ENCODE data around the gene PDE11A. TPM values are rescaled to one million over a fixed set of nuclear protein-coding genes. Genes with fewer than 3 reads are reported as not detected.
A peak's percentile ranks its signal among the peaks of the same experiment; 100 is the strongest.

PDE11A gene
- total RNA-seq, 4 donors from 2014 or later, result 0.12 TPM; not detected in 3

DNA sequence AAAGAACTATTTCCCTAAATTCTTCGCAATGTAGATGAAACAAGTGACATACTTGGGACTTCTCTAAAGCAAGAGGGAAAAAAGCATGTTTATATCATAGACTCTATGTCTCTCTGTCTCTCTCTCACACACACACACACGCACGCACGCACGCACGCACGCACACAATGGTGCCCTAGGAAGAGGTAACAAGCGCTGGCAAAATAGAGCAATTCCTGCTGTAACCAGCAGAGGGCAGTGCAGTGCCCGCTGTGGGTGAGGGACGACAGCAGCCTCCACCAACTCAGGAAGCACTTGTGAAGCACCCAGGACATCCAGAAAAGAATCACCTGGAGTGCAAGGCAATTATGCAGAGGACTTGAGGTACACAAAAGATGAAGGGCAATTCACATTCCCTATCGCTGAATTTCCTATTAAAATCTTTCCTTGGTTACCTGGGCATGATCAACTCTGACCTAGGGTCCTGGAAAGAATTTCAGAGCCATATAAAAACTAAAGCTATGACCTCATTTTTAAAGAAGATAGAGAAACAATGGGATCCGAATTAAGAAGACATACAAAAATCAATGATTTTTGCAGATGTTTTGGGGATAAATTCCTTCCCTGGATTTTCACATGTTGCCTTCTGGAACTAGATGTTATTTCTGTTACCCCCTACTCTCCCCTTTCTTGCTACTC, 166.4 kb downstream of the PDE11A start:
- peak in 5 of 6 experiments; percentile 58 to 69 (median 59) for TF ChIP-seq CTCF (IDR thresholded peaks at IDR 0.05)
- TF ChIP-seq POLR2A (IDR thresholded peaks at IDR 0.05), result no peak
- H3K27ac ChIP-seq, result no peak overlapping the region
- no peak overlapping the region for H3K4me3 ChIP-seq
- no peak for DNase-seq
- H3K36me3 ChIP-seq, result no peaks in the 10 kb centered on the region
- 26 to 27% methylated on average over 11 of the region's 12 CpGs for WGBS, 2 donors
- H3K9me3 ChIP-seq, result no peaks in the 10 kb centered on the region
- intact Hi-C loops (cut with DNase I), result no loop called here
- H3K4me1 ChIP-seq, result peaks cover 0 to 6% (median 0%) of the 10 kb centered on the region in 3 donors
- H3K27me3 ChIP-seq, result no peaks in the 10 kb centered on the region

- Histone ChIP-seq H3K4me1 (peaks cover 0 to 6% (median 0%) of the 10 kb centered on the region in 3 donors), H3K9me3 (no peaks in the 10 kb centered on the region), H3K27me3 (no peaks in the 10 kb centered on the region), H3K4me3 (no peak overlapping the region), H3K27ac (no peak overlapping the region), H3K36me3 (no peaks in the 10 kb centered on the region)
- intact Hi-C loops (cut with DNase I), result no loop called here
- DNase-seq, result no peak
- 79 to 81% methylated on average over 2 of the region's 2 CpGs for WGBS, 2 donors
- TF ChIP-seq POLR2A (IDR thresholded peaks at IDR 0.05) (no peak), CTCF (IDR thresholded peaks at IDR 0.05) (no peak)
These were observed 166.9 kb downstream of the PDE11A start for GRCh38 chr2:177905640-177906039.

DNA sequence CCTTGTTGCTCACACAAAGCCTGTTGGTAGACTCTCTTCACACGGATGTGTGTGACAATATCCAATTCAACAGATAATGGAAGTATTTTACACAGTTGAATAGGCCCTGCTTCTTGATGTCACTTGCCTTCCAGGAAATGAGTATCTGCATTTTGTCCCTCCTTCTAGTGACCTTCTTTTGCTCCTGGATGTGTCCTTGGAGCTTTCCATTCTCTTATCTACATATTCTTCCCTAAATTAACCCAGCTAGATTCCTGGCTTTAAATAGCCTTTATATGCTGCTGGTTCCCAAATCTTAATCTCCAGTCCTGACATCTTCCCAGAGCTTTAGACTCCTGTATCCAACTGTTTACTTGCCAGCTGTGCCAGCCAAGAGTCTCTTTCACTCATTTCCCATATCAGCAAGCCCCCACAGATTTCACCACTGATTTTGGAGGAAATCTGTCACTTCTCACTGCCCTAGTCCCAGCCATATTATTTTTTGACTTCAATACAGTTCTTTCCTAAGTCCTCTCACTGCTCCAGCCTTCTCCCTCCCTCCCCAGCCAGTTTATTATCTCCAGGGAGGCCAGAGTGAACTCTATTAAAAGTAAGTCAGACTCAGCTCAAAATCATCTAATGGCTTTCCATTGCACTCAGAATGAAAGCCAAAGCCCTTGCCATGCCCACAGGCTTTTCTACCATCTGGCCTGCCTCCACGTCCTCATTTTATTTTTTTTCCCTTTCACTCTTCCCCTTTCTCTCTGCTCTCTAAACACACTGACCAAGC, 170.0 kb downstream of the PDE11A start:
- WGBS, 2 donors, result 37 to 38% methylated on average over 2 of the region's 2 CpGs
- H3K36me3 ChIP-seq, result no peaks in the 10 kb centered on the region
- intact Hi-C loops (cut with DNase I), result no loop called here
- no peaks in the 10 kb centered on the region for H3K4me1 ChIP-seq
- no peaks in the 10 kb centered on the region for H3K27me3 ChIP-seq
- no peak overlapping the region for H3K27ac ChIP-seq
- no peak for TF ChIP-seq CTCF (IDR thresholded peaks at IDR 0.05)
- TF ChIP-seq POLR2A (IDR thresholded peaks at IDR 0.05), result no peak
- no peak overlapping the region for H3K4me3 ChIP-seq
- H3K9me3 ChIP-seq, result no peaks in the 10 kb centered on the region
- DNase-seq, result no peak

GRCh38 chr2:177900082-177900481, 172.5 kb downstream of the PDE11A start:
- H3K36me3 ChIP-seq, result no peaks in the 10 kb centered on the region
- H3K4me3 ChIP-seq, result no peak overlapping the region
- DNase-seq, result no peak
- no peaks in the 10 kb centered on the region for H3K27me3 ChIP-seq
- no peak overlapping the region for H3K27ac ChIP-seq
- no peak for TF ChIP-seq POLR2A (IDR thresholded peaks at IDR 0.05)
- no peak for TF ChIP-seq CTCF (IDR thresholded peaks at IDR 0.05)
- H3K9me3 ChIP-seq, result no peaks in the 10 kb centered on the region
- H3K4me1 ChIP-seq, result no peaks in the 10 kb centered on the region
- intact Hi-C loops (cut with DNase I), result no loop called here

GRCh38 chr2:177897278-177897677, 175.3 kb downstream of the PDE11A start:
- TF ChIP-seq CTCF (IDR thresholded peaks at IDR 0.05), result no peak
- TF ChIP-seq POLR2A (IDR thresholded peaks at IDR 0.05), result no peak
- Histone ChIP-seq H3K4me1 (no peaks in the 10 kb centered on the region), H3K27me3 (no peaks in the 10 kb centered on the region), H3K9me3 (no peaks in the 10 kb centered on the region), H3K27ac (no peak overlapping the region), H3K4me3 (no peak overlapping the region), H3K36me3 (no peaks in the 10 kb centered on the region)
- intact Hi-C loops (cut with DNase I), result no loop called here
- WGBS, 2 donors, result 61 to 71% methylated on average over 4 to 5 of the region's 5 CpGs
- DNase-seq, result no peak

All from esophagus squamous epithelium (tissue), 5 donors.